GOT3 (cell line): Measurements from ENCODE around the gene NIPBL.
"Not testable (repeated sequence)": the region's sequence is repeated elsewhere in the genome, so short reads cannot be mapped to it uniquely, and the experiment has no call there.

Experiments used
- DNase-seq: peaks from one replicate; lab custom pipeline; 2025; ENCODE audit warnings: mixed read lengths; lab: John Stamatoyannopoulos, UW

NIPBL gene

GRCh38 chr5:37093795-37094194 lies 217.2 kb downstream of the NIPBL start:
- not testable (repeated sequence) for DNase-seq

DNA sequence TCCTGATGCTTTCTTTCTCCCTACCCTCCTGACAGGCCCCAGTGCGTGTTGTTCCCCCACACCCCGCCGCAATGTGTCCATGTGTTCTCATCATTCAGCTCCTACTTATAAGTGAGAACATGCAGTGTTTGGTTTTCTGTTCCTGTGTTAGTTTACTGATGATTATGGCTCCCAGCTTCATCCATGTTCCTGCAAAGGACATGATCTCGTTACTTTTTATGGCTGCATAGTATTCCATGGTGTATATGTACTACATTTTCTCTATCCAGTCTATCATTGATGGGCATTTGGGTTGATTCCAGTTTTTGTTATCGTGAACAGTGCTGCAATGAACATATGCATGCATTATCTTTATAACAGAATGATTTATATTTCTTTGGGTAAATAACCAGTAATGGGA lies 222.7 kb downstream of the NIPBL start:
- not testable (repeated sequence) for DNase-seq

- no peak for DNase-seq
Measured at GRCh38 chr5:37103302-37103701, 226.7 kb downstream of the NIPBL start.

DNA sequence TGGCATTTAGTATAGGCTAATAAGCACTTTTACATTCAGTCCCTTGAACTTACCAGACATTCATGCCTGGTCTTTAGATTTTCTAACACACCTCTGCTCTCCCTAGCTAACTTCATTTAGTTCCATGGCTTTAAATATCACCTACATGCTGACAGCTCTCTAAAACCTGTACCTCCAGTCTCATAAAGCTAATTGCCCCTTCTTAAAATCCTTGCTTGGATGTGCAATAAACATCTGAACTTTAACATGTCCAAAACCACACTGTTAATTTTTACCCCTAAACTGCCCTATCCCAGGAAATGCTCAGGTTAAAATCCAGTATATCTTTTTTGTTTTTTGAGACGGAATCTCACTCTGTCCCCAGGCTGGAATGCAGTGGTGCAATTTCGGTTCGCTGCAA lies 232.8 kb downstream of the NIPBL start:
- DNase-seq: no peak

DNA sequence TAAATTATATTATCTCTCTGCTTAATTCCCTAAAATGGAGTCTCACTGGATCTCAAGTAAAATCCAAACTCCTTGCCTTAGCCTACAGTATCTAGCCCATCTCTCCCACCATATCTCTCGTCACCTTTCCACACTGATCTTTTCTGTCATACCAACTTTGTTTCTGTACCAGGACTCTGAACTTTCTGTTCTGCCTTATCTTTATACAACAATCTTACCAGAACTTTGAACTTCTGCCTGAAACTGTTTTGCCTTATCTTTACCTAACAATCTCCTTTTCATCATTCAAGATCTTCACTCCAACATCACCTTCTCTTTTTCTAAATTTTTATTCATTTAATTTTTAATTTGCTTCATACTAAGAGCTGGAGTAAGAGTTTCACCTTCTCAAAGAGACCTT lies 233.6 kb downstream of the NIPBL start:
- DNase-seq: no peak

- DNase-seq: no peak
Measured at GRCh38 chr5:37111426-37112382, 235.1 kb downstream of the NIPBL start.

- DNase-seq: no peak
Measured at GRCh38 chr5:37112383-37112991, 235.9 kb downstream of the NIPBL start.
